H54 (cell line): ENCODE measurements around the gene ACAP3.
"Not testable (repeated sequence)": the region's sequence is repeated elsewhere in the genome, so short reads cannot be mapped to it uniquely, and the experiment has no call there.

ENCODE experiments used
- DNase-seq: peaks from one replicate; pipeline ENCODE4 v3.0.0; 2011; ENCODE audit warnings: low spot score, mixed read lengths; ENCODE audit not compliant: insufficient read length
- FAIRE-seq: peaks from 3 replicates; lab custom pipeline; 2011; peaks lifted over from hg19 to GRCh38; lab: Jason Lieb, UNC
- POLR2A ChIP-seq: IDR thresholded peaks from 2 replicates; pipeline ENCODE4 v1.6.1; 2011; ENCODE audit warnings: low read depth, mild to moderate bottlenecking, low read length

ACAP3 gene

GRCh38 chr1:1321477-1321876 is 13.7 kb upstream of the ACAP3 start:
- DNase-seq (no peak), FAIRE-seq (no peak)
- TF ChIP-seq POLR2A, result no peak

GRCh38 chr1:1320666-1321448 is 13.1 kb upstream of the ACAP3 start:
- no peak for TF ChIP-seq POLR2A
- no peak for FAIRE-seq
- no peak for DNase-seq

GRCh38 chr1:1319646-1319941 is 11.9 kb upstream of the ACAP3 start:
- no peak for TF ChIP-seq POLR2A
- FAIRE-seq, result no peak
- no peak for DNase-seq

GRCh38 chr1:1318777-1319645 is 11.3 kb upstream of the ACAP3 start:
- DNase-seq, result no peak
- no peak for TF ChIP-seq POLR2A
- FAIRE-seq, result no peak

GRCh38 chr1:1318131-1318652 is 10.5 kb upstream of the ACAP3 start:
- FAIRE-seq (peak; percentile 78), DNase-seq (no peak)
- TF ChIP-seq POLR2A, result no peak

GRCh38 chr1:1317420-1317819 is 9.7 kb upstream of the ACAP3 start:
- TF ChIP-seq POLR2A, result no peak
- DNase-seq (no peak), FAIRE-seq (no peak)

- not testable (repeated sequence) for FAIRE-seq, DNase-seq
Observed at GRCh38 chr1:1316199-1316598, 8.5 kb upstream of the ACAP3 start.

GRCh38 chr1:1315435-1315954 is 7.8 kb upstream of the ACAP3 start:
- DNase-seq, result no peak
- no peak for TF ChIP-seq POLR2A
- FAIRE-seq, result no peak

- DNase-seq (no peak), FAIRE-seq (no peak)
- no peak for TF ChIP-seq POLR2A
Observed at GRCh38 chr1:1314678-1315335, 7.1 kb upstream of the ACAP3 start.

- FAIRE-seq, result no peak
- no peak for TF ChIP-seq POLR2A
- no peak for DNase-seq
Observed at GRCh38 chr1:1314237-1314586, 6.5 kb upstream of the ACAP3 start.

- FAIRE-seq, result no peak
- TF ChIP-seq POLR2A, result no peak
- no peak for DNase-seq
Observed at GRCh38 chr1:1313500-1314236, 5.9 kb upstream of the ACAP3 start.

- no peak for TF ChIP-seq POLR2A
- no peak for DNase-seq
- FAIRE-seq, result no peak
Observed at GRCh38 chr1:1312450-1313314, 5.0 kb upstream of the ACAP3 start.
